ENCODE measurements around the gene AP1S1.

GRCh38 chr7:101128040-101128834 lies 26.0 kb upstream of the AP1S1 start:
- TF ChIP-seq CTCF (IDR thresholded peaks at IDR 0.05) (no peak), ZFX (IDR thresholded peaks at IDR 0.05; ENCODE audit: borderline replicate concordance) (no peak)

Data from 22Rv1 (cell line).